GM19043 (cell line): ENCODE results near the gene RFC5.

ENCODE experiments used
- ATAC-seq: cut with Tn5 transposase; IDR thresholded peaks from one replicate; pipeline ENCODE4 v1.9.1; 2021; ENCODE audit warnings: low read depth; ENCODE audit not compliant: unreplicated experiment

Gene RFC5

GRCh38 chr12:118046430-118046829 lies 29.9 kb downstream of the RFC5 start:
- no peak for ATAC-seq

GRCh38 chr12:118050972-118051910 lies 34.7 kb downstream of the RFC5 start:
- no peak for ATAC-seq

DNA sequence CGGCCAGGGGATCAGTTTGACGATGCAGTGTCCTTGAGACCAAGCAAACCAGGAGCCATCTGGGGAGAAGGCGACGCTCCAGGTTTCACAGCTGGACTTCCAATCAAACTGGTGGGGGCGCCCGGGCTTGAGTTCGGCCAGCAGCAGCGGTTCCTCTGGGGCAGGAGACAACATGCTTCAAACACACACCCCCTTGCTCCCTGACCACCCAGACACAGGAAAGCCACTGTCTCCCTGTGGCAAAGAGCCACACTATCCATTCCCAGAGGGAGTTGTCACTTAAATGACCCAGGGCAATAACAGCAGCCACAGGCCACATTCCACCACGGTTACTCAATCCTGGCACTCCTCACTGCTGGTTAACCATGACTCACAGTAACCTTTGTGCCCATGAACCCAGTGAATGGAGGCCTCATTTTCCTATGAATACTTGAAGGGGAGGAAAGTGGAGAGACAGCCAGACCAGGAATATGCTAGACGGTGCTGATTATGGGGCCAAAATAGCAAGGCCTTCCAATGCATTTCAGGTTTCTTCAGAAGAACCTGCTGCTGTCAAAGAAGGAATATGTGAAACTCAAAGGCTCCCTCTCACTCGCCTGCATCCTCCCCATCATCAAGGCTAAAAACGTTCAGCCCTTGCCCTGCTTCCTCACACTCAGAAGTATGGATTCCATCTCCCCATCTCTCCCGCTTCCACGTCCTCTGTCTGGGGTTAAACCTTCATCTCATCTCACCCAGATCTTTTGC lies 36.0 kb downstream of the RFC5 start:
- ATAC-seq, result no peak

GRCh38 chr12:118053071-118053985 lies 36.8 kb downstream of the RFC5 start:
- no peak for ATAC-seq

DNA sequence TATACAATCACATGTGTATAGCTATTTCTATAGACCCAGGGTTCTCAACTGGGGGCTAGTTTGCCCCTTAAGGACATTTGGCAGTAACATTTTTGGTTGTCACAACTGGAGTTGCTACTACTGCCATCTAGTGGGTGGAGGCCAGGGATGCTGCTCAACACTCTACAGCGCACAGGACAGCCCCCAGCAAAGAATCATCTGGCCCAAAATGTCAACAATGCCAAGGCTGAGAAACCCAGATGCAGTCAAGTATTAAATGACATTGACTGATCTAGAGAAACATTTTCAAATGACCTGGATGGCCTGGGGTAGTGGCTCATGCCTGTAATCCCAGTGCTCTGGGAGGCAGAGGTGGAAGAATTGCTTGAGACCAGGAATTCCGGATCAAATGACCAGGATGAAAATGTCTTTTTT lies 38.6 kb downstream of the RFC5 start:
- peak; percentile 89 for ATAC-seq

DNA sequence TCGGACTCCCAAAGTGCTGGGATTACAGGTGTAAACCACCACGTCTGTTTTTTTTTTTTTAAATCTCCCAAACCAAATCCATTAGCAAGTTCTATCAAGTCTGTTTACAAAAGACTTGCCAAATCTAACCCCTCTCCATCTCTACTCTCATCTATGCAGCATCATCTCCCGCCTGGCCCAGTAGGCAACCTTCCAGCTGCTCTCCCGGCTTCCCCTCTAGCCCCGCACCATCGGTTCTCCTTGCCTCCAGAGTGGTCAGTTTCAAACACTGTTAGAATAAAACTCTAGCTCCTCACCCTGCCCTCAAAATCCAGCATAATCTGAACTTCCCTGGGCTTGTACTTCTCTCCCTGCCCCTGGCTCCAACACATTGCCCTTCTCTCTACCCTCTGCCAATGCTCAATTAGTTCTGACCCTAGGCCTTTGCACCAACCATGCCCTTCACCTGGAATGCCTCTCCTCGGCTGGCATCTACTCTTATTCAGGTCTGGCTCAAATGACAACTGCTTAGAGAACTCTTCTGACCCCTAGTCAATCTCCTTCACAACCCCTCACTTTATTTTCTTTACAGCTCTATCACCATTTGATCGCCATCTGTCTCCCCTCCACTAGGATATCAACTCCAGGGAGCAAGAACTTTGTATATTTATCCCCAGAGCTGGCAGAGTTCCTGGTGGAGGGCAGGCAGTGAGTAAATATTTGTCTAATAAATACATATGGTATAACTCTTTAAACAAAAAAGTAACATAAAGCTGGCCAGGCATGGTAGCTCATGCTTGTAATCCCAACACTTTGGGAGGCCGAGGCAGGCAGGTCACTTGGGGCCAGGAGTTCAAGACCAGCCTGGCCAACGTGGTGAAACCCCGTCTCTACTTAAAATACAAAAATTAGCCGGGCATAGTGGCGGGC lies 39.6 kb downstream of the RFC5 start:
- no peak for ATAC-seq

GRCh38 chr12:118058227-118058626 lies 41.7 kb downstream of the RFC5 start:
- no peak for ATAC-seq

DNA sequence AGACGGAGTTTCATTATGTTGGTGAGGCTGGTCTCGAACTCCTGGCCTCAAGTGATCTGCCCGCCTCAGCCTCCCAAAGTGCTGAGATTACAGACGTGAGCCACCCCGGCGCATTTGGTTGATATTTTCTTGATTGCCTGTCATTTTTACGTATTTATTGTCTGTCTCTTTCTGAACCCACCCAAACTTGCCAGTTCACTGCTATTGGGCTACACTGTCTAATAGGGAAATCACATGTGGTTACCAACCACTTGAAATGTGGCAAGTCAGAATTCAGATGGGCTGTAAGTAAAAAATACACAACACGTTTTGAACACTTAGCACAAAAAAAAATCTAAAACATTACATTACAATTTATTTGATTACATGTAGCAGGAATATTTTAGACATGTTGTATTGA lies 42.4 kb downstream of the RFC5 start:
- no peak for ATAC-seq

DNA sequence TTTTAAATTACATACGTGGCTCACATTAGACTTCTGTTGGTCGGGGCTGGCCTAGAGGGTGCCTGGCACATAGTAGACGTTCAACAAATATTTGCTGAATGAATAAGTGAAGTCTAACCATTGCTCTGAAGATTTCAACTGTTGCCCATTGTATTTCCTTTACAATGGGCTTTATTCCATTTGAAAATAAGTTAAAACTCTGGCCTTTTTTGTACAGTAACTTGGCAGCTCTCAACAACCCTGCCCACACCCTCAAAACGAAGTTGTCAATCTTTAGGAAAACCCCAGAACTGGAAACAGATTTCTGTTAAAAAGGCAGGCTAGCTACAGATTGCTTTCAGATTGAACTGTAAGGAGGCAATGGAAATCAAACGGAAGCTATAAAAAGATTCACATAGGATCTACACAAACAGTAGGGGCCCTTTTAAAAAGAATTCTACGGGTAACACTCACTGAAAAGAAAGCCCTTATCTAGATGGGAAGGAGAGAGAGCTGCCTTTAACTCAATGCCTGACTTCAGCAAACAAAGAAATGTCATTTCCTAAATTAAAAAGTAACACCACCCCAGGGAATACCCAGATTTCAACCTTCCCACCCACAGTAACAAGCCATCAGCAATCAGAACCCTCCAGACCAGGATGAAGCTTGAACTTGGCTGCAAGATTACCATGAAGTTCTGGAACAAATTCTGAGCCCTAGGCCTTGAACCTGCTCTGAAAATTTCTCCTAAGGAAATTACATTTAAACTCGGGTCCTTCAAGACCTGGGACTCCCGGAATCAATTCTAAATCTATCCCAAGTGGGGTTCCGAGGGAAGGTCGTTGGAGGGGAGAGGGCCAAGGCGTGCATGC lies 43.1 kb downstream of the RFC5 start:
- ATAC-seq, result no peak

- no peak for ATAC-seq
These were observed 44.0 kb downstream of the RFC5 start for GRCh38 chr12:118060301-118061010.

DNA sequence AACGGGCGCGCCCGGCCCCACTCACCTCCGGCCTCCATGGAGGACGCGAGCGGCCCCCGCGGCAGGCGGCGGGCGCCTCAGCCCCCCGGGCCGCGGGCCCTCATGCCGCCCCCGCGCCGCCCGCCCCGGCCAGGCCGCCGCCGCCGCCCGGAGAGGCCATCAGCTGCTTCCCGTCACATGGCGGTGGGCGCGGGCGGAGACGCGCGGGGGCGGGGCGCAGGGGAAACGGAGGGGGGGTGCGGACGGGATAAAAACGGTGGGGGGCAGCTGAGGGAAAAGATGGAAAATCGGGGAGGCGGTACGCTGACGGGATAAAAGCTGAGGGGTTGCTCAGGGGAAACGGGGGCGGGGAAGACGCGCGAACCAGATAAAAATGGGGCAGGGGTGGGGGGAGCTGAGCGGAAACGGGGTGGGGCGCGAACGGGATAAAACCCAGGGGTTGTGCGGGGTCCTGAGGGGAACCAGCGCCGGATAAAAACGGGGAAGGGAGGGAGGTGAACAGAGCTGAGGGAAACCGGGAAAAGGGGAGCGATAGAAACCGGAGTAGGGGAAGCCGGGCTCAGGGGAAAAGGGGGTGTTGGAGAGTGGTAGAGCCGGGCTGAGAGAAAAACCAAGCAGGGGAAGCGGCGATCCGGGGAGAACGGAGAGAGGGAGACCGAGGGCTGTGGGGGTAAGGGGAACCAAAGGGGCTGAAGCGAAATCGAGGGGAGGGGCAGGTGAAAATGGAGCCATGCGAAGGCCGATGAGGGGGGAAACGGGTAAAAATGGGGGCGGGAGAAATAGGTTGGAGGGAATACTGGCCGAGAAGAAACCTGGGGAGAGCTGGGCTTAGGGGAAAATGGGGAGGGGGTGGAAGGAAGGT lies 44.7 kb downstream of the RFC5 start, which contains the start of gene WSB2:
Gene WSB2, minus strand, starts transcription at position 169 of the 862 bp plus-strand sequence. Its CDS starts 131 bp downstream, at position 38.
- no peak for ATAC-seq

DNA sequence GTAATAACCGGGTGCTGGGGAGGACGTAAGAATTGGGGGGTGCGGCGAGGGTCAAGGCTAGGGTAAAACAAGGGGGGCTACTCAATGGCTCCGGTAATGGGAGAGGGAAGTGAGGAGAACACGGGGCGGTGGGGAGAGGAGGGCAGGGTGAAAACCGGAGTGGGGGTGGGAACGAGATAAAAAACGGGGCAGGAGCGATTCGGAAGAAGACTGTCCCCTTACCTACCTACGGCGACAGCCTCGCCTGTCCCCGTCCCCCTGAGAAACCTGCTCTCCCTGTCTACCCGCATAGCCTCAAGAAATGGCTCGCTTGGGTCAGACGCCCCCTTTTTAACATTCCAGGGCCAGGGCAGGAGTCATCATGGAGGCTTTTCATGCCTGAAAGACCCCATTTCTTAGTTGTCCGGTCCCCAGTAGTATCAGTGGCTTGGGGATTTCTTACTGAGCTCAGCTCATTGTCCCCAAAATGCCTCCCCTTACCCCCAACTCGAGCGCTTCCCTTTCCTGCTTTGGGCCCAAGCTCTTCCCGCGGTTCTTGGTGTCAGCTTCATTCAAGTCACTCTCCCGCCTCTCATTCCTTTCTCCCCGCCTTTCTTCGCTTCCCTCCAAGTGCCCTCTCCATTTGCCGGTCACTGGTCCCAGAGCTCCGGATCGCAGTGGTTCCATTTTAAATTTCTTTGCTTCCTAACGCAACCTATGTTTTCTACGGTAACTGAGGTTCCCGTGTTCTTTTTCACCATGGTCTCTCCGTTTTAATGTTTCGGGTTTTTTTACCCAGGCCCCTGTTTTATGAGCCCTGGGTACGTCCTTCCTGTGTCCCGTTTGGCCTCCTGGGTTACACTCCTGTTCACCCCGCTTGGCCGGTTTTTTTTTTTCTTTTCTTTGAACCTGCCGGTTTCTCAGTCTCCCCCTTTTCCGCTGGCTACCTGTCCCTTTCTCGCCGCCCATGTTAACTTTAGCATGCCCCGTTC lies 45.7 kb downstream of the RFC5 start:
- no peak for ATAC-seq

DNA sequence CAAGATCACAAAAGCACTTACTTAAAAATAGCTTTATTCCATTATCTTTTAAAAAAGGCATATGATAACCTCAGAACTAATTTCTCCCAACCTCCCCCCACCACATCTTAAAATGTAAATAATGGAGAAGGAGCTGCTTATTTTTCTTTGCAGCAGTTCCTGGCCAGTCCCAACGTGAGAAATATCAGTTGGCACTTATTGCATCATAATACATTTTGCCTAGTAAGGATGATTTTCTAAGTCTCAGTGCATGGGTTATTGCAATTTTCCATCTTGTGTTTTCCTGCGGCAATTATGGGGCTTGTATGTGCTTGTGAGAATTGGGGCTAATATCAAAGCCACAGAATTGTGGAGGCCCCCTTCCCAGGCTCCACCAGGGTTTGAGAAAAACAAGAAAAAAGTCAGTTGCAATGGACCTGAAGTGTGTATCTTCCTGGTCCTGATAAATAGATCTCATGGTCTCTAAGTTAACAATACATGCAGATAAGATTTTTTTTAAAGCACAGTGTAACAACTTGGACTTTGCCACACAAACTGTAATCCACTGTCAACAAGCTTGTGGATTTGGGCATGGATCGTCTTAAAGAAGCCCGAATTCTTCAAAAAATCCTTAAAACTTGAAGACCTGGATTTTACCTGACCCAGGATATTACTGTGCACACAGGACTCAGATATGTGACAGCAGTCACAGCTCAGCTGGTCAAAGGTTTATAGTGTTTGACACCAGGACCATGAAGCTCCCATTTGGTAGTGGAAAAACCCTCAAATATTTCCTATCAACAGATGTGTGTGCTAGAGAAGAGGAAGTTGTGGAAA lies 47.3 kb downstream of the RFC5 start:
- no peak for ATAC-seq

DNA sequence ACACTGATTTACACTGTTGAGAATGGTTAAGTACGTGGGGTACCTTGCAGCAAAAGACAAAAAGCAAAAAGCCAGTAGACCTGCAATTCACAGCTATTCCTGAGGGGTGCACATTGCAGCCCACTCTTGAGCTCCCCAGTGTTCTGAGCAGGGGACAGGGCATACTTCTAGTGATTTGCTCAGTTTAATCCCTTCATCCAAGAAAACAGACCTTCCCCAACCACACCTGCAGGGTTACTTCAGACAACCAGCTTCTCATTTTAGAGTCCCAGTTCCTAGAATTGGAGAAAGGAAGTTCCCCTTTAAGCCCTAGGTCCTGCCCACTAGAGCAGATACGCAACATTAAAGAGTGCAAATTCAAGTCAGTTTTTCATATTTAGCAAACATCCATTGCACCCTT lies 48.1 kb downstream of the RFC5 start:
- ATAC-seq, result peak; percentile 38

DNA sequence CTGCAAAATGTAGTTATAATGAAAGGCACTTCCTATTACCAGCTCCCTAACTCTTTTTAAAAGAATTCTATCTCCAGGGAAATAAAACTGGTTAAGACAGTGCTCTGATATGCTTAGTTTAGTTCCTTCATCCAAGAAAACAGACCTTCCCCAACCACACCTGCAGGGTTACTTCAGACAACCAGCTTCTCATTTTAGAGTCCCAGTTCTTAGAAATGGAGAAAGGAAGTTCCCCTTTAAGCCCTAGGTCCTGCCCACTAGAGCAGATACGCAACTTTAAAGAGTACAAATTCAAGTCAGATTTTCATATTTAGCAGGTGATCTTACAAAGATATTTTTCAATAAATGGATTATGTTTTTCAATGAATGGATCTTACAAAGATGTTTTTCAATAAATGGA lies 48.9 kb downstream of the RFC5 start:
- no peak for ATAC-seq
